ENCODE measurements around the gene C11orf24.
"Not testable (repeated sequence)": the region's sequence is repeated elsewhere in the genome, so short reads cannot be mapped to it uniquely, and the experiment has no call there.

The C11orf24 gene

DNA sequence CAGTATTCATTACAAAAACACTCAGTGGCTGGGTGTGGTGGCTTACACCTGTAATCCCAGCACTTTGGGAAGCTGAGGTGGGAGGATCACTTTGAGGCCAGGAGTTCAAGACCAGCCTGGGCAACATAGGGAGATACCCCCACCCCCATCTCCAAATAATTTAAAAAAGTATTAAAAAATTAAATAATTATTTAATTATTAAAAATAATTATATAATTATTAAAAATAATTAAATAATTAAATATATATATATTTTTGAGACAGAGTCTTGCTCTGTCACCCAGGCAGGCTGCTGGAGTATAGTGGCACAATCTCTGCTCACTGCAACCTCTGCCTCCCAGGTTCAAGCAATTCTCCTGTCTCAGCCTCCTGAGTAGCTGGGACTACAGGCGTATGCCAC lies 27.9 kb downstream of the C11orf24 start:
- not testable (repeated sequence) for DNase-seq

DNA sequence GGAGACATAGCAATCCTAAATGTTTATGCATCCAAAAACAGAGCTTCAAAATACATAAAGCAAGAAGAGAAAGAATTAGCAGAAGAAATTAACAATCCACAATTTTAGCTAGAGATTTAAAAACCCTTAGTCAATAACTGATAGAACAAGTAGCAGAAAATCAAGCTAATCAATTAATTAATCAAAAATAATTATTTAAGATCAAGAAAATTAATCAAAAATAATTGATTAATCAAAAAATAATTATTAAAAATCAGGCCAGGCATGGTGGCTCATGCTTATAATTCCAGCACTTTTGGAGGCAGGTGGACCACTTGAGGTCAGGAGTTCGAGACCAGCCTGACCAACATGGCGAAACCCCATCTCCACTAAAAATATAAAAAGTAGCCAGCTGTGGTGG lies 29.2 kb downstream of the C11orf24 start:
- no peak for DNase-seq

DNA sequence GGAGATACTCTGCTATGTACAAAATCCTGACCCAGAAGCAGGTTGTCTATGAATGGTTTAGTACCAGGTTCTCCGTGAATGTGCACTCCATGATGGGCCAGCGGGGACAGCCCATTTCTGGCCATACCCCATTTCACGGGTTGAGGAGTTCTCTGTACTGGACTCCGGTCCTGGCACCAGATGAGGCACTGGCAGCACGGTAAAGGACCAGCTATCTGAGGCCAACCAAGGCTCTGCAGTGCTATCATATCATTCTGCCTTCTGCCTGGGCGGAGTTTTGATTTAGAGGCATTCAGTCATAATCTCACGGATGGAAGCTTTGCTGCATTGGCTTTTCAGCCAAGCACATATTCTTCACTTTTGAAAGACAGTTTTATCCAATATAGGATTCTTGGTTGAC lies 40.2 kb downstream of the C11orf24 start:
- DNase-seq: no peak

DNA sequence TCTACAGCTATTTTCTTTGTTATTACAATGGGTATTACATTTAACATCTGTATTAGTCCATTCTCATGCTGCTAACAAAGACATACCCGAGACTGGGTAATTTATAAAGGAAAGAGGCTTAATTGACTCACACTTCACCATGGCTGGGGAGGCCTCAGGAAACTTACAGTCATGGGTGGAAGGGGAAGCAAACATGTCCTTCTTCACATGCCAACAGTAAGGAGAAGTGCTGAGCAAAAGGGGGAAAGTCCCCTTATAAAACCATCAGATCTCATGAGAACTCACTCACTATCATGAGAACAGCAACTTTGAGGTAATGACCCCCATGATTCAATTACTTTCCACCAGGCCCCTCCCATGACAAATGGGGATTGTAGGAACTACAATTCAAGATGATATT lies 42.2 kb downstream of the C11orf24 start:
- no peak for DNase-seq

DNA sequence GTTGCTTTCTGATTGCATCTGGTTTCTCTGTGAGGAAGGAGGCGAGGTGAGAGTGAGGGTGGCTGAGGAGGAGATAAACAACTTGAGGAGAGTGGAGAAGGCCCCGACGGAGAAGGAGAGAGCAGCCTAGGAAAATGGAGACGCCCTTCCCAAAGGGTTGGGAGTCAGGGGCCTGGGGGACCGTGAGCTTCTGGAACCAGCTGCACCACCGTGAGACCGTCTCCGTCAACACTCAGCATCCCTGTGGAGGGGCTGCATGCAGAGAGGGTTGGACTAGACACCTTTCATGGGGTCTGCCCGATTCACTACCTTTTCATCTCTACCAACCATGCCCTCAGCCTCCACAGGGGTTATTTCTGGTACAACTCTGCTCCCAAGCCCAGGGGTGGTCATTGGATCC lies 45.4 kb downstream of the C11orf24 start:
- DNase-seq: no peak

DNA sequence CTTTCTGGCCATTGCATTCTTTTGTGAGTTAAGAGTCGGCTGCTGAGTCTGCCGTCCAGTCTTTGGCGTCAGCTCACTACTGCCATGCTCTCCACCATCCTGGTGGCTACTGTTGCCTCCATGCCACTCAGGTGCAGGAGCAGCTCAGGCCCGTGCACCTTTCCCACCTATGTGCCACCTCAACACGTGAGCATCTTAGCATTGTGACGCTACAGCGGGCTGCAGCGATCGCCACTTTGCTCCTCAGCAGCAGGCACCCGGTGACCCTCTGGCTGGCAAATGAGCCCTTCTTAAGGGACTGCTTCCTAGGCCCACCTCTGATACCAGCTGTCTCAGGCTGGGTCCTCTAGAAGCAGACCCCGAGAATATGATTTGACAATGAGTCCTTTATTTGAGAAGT lies 47.2 kb downstream of the C11orf24 start:
- no peak for DNase-seq

DNA sequence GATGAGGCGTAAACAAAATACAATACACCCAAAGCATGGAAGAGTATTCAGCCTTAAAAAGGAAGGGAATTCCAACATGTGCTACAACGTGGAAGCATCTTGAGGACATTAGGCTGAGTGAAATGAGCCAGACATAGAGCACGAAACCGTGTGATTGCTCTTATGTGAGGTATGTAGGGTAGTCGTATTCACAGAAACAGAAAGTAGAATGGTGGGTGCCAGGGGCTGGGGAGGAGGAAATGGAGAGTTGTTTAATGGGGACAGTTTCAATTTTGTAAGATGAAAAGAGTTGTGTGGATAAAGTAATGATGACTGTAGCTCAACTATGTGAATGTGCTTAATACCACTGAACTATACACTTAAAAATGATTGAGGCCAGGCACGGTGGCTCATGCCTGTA lies 48.5 kb downstream of the C11orf24 start:
- no peak for DNase-seq

DNA sequence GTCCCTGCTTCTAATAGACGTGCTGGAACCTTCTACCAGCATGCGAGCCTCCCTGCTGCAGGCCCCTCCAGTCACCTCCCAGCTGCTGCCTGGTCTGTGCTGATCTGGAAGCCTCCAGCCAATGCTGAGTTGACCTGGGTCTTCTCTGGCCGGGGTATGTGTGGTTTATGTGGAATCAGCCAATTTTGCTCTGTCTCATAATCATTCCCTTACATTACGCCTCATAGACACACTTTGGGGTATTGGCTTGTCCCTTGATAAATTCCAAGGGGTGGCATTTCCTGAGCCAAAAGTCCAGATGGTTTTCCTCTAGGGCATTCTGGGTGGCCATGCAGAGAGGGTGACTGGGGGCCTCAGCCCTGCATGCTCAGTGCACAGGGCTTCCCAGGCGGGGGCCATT lies 50.4 kb downstream of the C11orf24 start:
- DNase-seq: no peak

DNA sequence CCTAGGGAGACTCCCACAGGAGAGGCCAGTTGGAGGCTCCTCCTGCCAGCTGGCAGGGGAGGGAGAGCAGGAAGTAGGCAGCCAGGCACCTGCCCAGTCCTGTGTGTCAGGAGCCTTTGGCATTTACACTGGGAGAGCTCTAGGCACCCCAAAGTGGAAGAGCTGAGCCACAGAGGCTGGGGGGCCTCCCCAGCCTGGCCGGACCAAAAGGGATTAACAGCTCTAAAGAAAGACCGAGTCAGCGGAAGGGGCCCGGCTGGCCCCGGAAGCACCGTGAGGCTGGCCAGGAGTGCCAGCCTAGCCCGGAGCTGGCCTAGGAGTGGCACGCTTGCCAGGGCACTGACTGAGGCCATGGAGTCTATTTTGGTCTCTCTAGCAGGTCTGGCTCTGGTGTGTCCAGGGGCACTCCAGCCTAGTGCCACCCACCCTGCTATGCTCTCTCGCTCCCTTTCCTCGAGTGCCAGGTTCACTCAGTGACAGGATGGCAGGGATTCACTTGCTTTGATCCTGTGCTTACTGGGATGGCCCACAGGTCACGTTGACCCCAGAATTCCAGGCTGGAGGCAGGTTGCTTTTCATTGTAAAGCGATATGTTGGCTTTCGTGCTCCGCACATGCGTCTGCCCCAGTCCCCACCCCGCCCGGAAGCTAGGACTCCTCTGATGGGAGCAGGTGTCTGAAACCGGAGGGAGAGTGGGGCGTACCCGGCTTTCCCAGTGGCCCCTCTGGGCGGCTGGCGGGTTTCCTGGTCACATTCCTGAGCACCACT lies 55.4 kb downstream of the C11orf24 start:
- no peak for DNase-seq

DNA sequence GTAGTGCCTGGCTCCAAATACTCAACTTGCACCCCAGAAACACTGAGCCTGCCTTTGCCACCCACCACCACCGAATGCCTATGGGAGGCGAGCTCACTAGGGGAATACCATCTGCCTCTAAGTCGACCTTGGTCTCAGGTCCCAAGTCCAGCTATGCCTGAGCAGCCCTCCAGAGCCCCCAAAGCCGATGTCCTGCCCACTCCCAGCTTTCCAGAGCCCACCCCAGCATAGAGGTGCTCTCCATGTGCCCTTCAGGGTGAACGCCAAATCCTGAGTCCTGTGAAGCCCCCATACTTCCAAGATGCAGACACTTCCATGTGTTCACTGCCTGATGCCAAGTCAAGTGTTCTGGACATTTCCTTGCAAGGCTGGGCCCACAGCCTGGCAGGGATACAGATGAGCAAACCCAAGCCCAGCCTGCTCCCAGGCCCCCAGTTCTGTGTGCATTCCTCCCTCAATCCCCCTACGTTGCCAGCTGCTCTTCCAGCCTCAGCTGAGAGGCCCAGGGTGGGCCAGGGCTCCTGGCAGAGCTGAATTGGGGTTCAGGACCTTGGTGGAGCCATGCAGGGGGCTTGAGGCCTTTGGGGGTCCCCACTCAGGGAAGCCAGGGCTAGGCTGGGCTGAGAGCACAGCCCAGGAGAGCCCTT lies 56.1 kb downstream of the C11orf24 start:
- no peak for DNase-seq

DNA sequence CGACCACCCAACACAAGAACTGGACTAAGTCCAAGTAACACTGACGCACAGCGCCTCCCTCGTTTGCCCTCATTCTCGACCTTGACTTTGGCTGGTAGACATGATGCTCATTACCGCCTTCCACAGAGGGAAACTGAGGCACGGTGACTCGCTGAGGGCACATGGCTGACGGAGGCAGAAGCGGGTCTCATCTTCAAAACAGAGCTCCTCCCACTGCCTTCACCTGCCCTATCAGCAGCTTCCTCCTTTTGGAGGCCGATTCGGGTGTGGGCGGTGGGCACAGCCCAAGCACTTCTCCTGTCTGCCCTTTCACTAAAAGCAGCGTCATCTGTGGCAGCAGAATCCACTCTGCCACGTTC lies 56.7 kb downstream of the C11orf24 start:
- no peak for DNase-seq

DNA sequence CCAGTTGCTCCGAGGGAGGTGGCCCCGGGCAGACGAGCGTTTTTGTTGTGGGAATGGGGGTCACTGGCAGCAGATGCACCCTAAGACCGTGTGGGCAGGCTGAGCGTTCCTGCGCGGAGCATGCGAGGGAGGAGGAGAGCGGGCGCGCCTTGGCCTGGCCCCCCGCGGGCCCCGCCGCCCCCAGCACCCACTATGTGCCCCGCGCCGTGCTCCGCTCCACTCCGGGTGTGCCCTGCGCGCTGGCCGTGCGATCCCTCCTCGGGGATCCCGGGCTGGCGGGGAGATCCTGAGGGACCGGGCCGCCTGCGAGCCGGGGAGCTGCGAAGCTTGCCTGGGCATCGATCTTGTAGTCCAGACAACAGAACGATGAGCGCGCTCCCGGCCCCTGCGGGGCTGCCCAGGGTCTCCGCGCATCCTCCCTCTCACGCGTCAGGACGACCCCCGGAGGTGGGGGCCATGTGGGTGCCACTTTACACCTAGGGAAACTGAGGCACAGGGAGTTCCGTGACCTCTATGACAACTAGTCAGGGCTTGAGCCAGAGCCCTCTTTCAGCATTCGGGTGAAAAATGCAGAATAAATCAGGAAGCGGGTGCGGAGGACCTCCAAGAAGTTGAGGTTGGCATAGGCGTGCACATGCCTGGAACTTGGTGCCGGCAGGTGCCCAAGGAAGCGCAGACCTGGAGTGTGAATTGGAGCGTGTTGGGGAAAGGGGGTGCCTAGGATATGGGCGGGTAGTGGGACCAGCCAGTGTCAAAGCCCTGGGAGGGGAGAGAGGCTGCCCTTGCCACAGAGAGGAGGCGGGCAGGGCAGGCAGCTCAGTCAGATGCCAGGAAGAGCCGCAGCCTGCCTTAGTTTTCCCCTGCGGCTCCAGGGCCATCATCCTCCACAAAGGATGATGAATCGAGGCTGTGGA lies 57.3 kb downstream of the C11orf24 start:
- DNase-seq: peak; percentile 36

DNA sequence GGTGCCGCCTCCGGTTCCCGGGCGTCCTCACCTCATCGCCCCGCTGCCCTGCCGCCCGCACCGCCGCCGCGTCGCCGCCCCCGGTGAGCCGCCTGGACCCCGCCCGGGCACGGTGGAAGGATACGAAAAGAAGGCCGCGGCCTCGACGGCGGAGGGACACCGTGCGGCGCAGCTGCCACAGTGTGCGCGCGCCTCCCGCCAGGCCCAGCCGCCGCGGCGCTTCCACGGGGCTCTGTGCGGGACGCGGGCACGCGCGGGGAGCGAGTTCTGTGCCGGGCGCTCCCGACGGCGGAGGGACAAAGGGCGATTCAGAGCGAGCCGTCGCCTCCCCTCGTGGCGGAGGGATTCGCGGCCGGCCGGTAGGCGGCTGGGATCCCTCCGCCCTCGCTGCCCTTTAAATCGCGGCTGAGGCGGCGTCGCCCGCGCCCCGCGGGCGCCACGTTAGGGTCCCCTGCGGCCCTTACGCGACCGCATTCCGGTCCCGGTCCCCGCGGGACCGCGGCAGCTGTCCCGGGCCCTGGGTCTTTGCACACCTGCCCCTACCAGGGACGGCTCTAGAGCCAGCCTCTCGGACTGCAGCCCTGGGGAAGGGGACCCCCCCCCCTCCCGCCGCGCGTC lies 58.1 kb downstream of the C11orf24 start:
- DNase-seq: peak; percentile 78

DNA sequence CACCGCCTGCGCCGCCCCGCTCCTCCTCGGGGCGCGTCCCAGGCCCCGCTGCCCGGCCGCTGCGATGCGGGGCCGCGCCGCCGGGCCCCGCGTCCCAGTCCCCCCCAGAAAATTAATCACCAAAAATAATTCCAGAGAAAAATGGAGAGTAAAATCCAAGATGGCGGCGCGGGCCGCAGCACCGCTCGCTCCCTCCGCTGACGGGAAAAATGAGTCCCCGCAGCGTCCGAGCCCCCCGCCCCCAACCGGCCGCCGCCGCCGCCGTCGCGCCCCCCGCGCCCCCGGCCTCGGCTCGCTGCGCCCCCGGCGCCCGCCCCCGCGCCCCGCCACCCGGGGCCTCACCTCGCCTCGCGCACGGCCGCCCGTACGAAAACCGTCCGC lies 58.6 kb downstream of the C11orf24 start, which contains the start of gene KMT5B:
Gene KMT5B (minus strand): TSS at position 162 of the 381 bp plus-strand sequence. CDS start 23,220 bp downstream, outside the sequence.
- no peak for DNase-seq

DNA sequence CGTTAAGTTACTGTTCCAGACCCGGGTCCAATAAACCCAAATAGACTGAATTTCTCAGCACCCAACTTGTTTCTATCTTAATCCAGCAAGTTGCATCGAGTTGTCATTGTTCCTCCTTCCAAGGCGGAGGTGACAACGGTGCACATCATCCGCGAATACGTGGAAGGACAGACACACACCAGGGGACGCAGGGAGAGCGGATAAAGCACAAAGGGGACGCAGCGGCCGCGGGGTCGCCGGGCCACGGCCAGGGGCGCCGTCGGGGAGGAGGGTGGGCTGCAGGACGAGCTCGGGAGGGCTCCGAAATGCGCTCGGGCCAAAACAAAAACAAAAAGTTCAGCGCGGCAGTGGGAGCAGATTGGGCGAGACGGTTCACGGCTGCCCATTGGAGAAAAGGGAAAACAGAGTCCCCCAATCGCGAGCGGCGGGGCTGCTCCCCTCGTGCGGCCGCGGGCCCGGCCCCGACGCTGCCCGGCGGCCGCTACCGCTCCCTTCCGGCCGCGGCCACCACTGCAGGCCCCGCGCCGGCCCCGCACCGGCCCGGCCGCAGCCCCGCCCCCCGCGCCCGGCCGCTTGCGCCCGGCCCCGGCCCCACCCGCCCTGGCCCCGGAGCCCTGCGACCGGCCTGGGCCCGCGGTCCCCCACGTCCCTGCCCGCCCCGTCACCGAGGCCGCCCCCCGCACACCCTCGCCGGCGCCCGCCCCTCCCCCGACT lies 59.2 kb downstream of the C11orf24 start:
- peak; percentile 51 for DNase-seq

DNA sequence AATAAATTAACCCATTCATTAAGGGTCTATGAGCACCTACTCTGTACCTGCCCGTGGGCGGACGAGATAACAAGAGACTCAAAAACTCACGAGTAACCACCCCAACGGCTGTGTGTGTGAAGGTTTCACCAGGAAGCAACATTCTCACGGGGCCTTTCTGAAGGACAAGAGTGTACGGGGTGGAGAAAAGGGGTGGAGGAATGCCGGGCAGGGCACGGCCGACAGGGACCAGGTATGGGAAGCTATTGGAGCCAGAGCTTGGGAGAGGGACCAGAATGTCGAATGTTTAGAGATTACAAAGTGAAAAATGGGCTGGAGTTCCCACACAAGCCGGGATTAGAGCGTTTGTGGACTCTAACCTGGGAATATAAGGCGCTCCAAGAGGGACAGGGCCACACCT lies 60.2 kb downstream of the C11orf24 start:
- DNase-seq: no peak

Data from activated gamma-delta T cell (primary cell).